H9 (cell line): ENCODE measurements around the gene MPZL3. TPM values are rescaled to one million over a fixed set of nuclear protein-coding genes. Genes with fewer than 3 reads are reported as not detected.
A peak's percentile ranks its signal among the peaks of the same experiment; 100 is the strongest.

Experiments used
- DNase-seq: peaks from one replicate; pipeline ENCODE4 v3.0.0-alpha.2; 2017
- H2AFZ ChIP-seq: one replicate; pipeline ENCODE4 v1.6.1; 2013; ENCODE audit warnings: mild to moderate bottlenecking, low read length, control low read depth, moderate library complexity
- H2AK5ac ChIP-seq: 2 replicates; pipeline ENCODE4 v1.6.1; 2013; ENCODE audit warnings: low read length, control low read depth, mixed read lengths; ENCODE audit not compliant: insufficient read length
- H2BK120ac ChIP-seq: one replicate; pipeline ENCODE4 v1.6.1; 2013; ENCODE audit warnings: low read depth, mild to moderate bottlenecking, low read length, control low read depth, inconsistent platforms; ENCODE audit not compliant: poor library complexity, severe bottlenecking
- H2BK12ac ChIP-seq: 2 replicates; pipeline ENCODE4 v1.6.1; 2013; ENCODE audit warnings: low read length, control low read depth, mixed read lengths, low read depth; ENCODE audit not compliant: insufficient read length
- H2BK15ac ChIP-seq: 2 replicates; pipeline ENCODE4 v1.6.1; 2013; ENCODE audit warnings: low read depth, low read length, control low read depth
- H2BK20ac ChIP-seq: one replicate; pipeline ENCODE4 v1.6.1; 2013; ENCODE audit warnings: low read depth, mild to moderate bottlenecking, low read length, control low read depth, inconsistent platforms; ENCODE audit not compliant: poor library complexity, severe bottlenecking
- H2BK5ac ChIP-seq: 2 replicates; pipeline ENCODE4 v1.6.1; 2013; ENCODE audit warnings: low read length, control low read depth, mixed read lengths; ENCODE audit not compliant: insufficient read length
- H3K14ac ChIP-seq: 2 replicates; pipeline ENCODE4 v1.6.1; 2013; ENCODE audit warnings: low read length, control low read depth; ENCODE audit not compliant: insufficient read depth
- H3K18ac ChIP-seq: 2 replicates; pipeline ENCODE4 v1.6.1; 2013; ENCODE audit warnings: low read depth, mild to moderate bottlenecking, mixed read lengths, low read length, control low read depth; ENCODE audit not compliant: insufficient read length
- H3K23ac ChIP-seq: 2 replicates; pipeline ENCODE4 v1.6.1; 2013; ENCODE audit warnings: low read length, control low read depth, mixed read lengths, low read depth; ENCODE audit not compliant: insufficient read length
- H3K23me2 ChIP-seq: 2 replicates; pipeline ENCODE4 v1.6.1; 2013; ENCODE audit warnings: low read depth, mild to moderate bottlenecking, mixed read lengths, low read length, control low read depth; ENCODE audit not compliant: insufficient read length, poor library complexity, severe bottlenecking
- H3K27ac ChIP-seq: 2 replicates; pipeline ENCODE4 v1.5.1; 2013; ENCODE audit warnings: low read length, control low read depth, mixed read lengths, low read depth; ENCODE audit not compliant: insufficient read length
- H3K27me3 ChIP-seq: 2 replicates; pipeline ENCODE4 v1.6.1; 2013; ENCODE audit warnings: low read length, control low read depth, inconsistent platforms; ENCODE audit not compliant: insufficient read depth
- H3K4ac ChIP-seq: 2 replicates; pipeline ENCODE4 v1.6.1; 2013; ENCODE audit warnings: low read depth, mild to moderate bottlenecking, control low read depth, inconsistent platforms, low read length, moderate library complexity
- H3K4me1 ChIP-seq: 2 replicates; pipeline ENCODE4 v1.6.1; 2013; ENCODE audit warnings: low read length, control low read depth, inconsistent platforms; ENCODE audit not compliant: insufficient read depth
- H3K4me2 ChIP-seq: 2 replicates; pipeline ENCODE4 v1.6.1; 2013; ENCODE audit warnings: low read length, control low read depth, mixed read lengths; ENCODE audit not compliant: insufficient read length, insufficient read depth
- H3K56ac ChIP-seq: 2 replicates; pipeline ENCODE4 v1.6.1; 2013; ENCODE audit warnings: low read depth, mild to moderate bottlenecking, mixed read lengths, low read length, control low read depth; ENCODE audit not compliant: insufficient read length
- H3K79me1 ChIP-seq: 2 replicates; pipeline ENCODE4 v1.6.1; 2013; ENCODE audit warnings: low read depth, mild to moderate bottlenecking, moderate library complexity, low read length, control low read depth, inconsistent platforms; ENCODE audit not compliant: insufficient read depth, poor library complexity, severe bottlenecking
- H3K79me2 ChIP-seq: 2 replicates; pipeline ENCODE4 v1.6.1; 2013; ENCODE audit warnings: low read length, control low read depth, inconsistent platforms; ENCODE audit not compliant: insufficient read depth
- H3K9ac ChIP-seq: 2 replicates; pipeline ENCODE4 v1.6.1; 2013; ENCODE audit warnings: low read length, control low read depth, mixed read lengths; ENCODE audit not compliant: insufficient read length; ENCODE audit errors: extremely low read depth
- H3K9me3 ChIP-seq: one replicate; pipeline ENCODE4 v1.6.1; 2013; ENCODE audit warnings: low read depth, low read length, inconsistent platforms; ENCODE audit not compliant: control insufficient read depth
- H3T11ph ChIP-seq: one replicate; pipeline ENCODE4 v1.6.1; 2013; ENCODE audit warnings: mild to moderate bottlenecking, low read length, control low read depth, inconsistent platforms
- H4K20me1 ChIP-seq: one replicate; pipeline ENCODE4 v1.6.1; 2013; ENCODE audit not compliant: control insufficient read depth, insufficient read length, insufficient read depth
- H4K5ac ChIP-seq: 2 replicates; pipeline ENCODE4 v1.6.1; 2013; ENCODE audit warnings: low read depth, mild to moderate bottlenecking, mixed read lengths, low read length, control low read depth; ENCODE audit not compliant: insufficient read length
- H4K8ac ChIP-seq: replicated peaks from 2 replicates; pipeline ENCODE4 v1.6.1; 2013; ENCODE audit warnings: low read length, control low read depth, mixed read lengths, low read depth; ENCODE audit not compliant: insufficient read length
- H4K91ac ChIP-seq: 2 replicates; pipeline ENCODE4 v1.6.1; 2013; ENCODE audit warnings: low read depth, mild to moderate bottlenecking, moderate library complexity, mixed read lengths, low read length, control low read depth; ENCODE audit not compliant: insufficient read length
- H3K27ac Mint-ChIP-seq, 3 experiments: 2 replicates in 2 of 3; 3 replicates in 1 of 3; pipeline ENCODE4 v1.8.0; 2020 to 2021; ENCODE audit warnings: mixed read lengths in 3 of 3, mild to moderate bottlenecking in 1 of 3, moderate library complexity in 1 of 3
- H3K27me3 Mint-ChIP-seq: 2 replicates; pipeline ENCODE4 v1.8.0; 2021; ENCODE audit warnings: low read depth, mild to moderate bottlenecking, moderate library complexity, mixed read lengths
- H3K36me3 Mint-ChIP-seq, 3 experiments: 2 replicates in 2 of 3; 3 replicates in 1 of 3; pipeline ENCODE4 v1.8.0; 2020 to 2021; ENCODE audit warnings: low read depth in 3 of 3, mixed read lengths in 3 of 3; ENCODE audit not compliant: insufficient read depth in 1 of 3
- H3K4me1 Mint-ChIP-seq, 2 experiments: 2 replicates each; pipeline ENCODE4 v1.8.0; 2020; ENCODE audit warnings: mixed read lengths in 2 of 2
- H3K4me3 Mint-ChIP-seq, 2 experiments: 2 replicates in 1 of 2; 3 replicates in 1 of 2; pipeline ENCODE4 v1.8.0; 2020 to 2021; ENCODE audit warnings: mild to moderate bottlenecking in 2 of 2, mixed read lengths in 2 of 2, moderate library complexity in 1 of 2
- H3K9me3 Mint-ChIP-seq, 2 experiments: 2 replicates in 1 of 2; 3 replicates in 1 of 2; pipeline ENCODE4 v1.8.0; 2020; ENCODE audit warnings: mild to moderate bottlenecking in 2 of 2, mixed read lengths in 2 of 2, moderate library complexity in 1 of 2
- CTCF ChIP-seq: fragments of 200-600 bp; sonication (generic); conservative IDR thresholded peaks from 3 replicates; pipeline ENCODE4 v1.8.0; 2021; ENCODE audit warnings: antibody characterized with exemption, mild to moderate bottlenecking
- WGBS: extraction: QIAGEN DNeasy Blood & Tissue Kit; methylation state at CpG from one replicate; pipeline ENCODE4 v1.1.7; 2013; ENCODE audit warnings: missing lambda C conversion rate, low lambda C conversion rate, mixed read lengths; ENCODE audit not compliant: insufficient read length; ENCODE audit errors: extremely low coverage; 5-methylcytosine and 5-hydroxymethylcytosine counted together
- total RNA-seq: library from RNA; stranded (reverse); gene quantifications from 2 replicates; pipeline ENCODE4 v1.2.1, GENCODE V29; 2021

The MPZL3 gene
- total RNA-seq, 1 experiment from 2014 or later, result 2.6 TPM

- no peak overlapping the region for H2BK20ac ChIP-seq
- H4K5ac ChIP-seq, result no peak overlapping the region
- no peak overlapping the region for H3K18ac ChIP-seq
- no CpG with 5 or more reads among the region's 6 CpGs for WGBS
- Mint-ChIP-seq H3K4me3 (no peak overlapping the region; a peak in 1 of 5 replicates), H3K9me3 (peaks cover 0 to 6% of the 10 kb centered on the region in 2 experiments; a peak in 3 of 5 replicates), H3K27ac (peak overlapping the region in 2 of 3 experiments; percentile 47 to 91; a peak in 2 of 7 replicates), H3K4me1 (peaks cover 59 to 61% of the 10 kb centered on the region in 2 experiments), H3K36me3 (peaks cover 0 to 14% (median 0%) of the 10 kb centered on the region in 3 experiments; a peak in 3 of 7 replicates), H3K27me3 (peaks cover 3% of the 10 kb centered on the region)
- no peak overlapping the region for H3K23ac ChIP-seq
- peaks cover 29% of the 10 kb centered on the region for H3K4me1 ChIP-seq
- H2BK5ac ChIP-seq, result no peak overlapping the region
- no peaks in the 10 kb centered on the region for H3K23me2 ChIP-seq
- no peak overlapping the region for H3K56ac ChIP-seq
- DNase-seq, result peak; percentile 64
- no peak overlapping the region for H4K91ac ChIP-seq
- no peak overlapping the region for H2BK12ac ChIP-seq
- no peak overlapping the region for H2AFZ ChIP-seq
- no peak overlapping the region for H3K14ac ChIP-seq
- H4K8ac ChIP-seq, result no peak overlapping the region
- no peak overlapping the region for H3K9ac ChIP-seq
- H3K4me2 ChIP-seq, result no peak overlapping the region
- H3K79me2 ChIP-seq, result no peaks in the 10 kb centered on the region
- no peak overlapping the region for H2BK120ac ChIP-seq
- no peak overlapping the region for H3T11ph ChIP-seq
- no peak overlapping the region for H2BK15ac ChIP-seq
- H3K27ac ChIP-seq, result no peak overlapping the region
- TF ChIP-seq CTCF, result no peak
- no peaks in the 10 kb centered on the region for H3K9me3 ChIP-seq
- no peaks in the 10 kb centered on the region for H3K27me3 ChIP-seq
- no peaks in the 10 kb centered on the region for H4K20me1 ChIP-seq
- H3K79me1 ChIP-seq, result no peaks in the 10 kb centered on the region
- H3K4ac ChIP-seq, result no peak overlapping the region
- H2AK5ac ChIP-seq, result no peak overlapping the region
Measured at GRCh38 chr11:118211006-118211405, 41.2 kb downstream of the MPZL3 start.
